H9 (cell line): ENCODE results near the gene DLX5. TPM values are rescaled to one million over a fixed set of nuclear protein-coding genes. Genes with fewer than 3 reads are reported as not detected.

Experiments
- DNase-seq: peaks from one replicate; pipeline ENCODE4 v3.0.0-alpha.2; 2017
- H2AFZ ChIP-seq: one replicate; pipeline ENCODE4 v1.6.1; 2013; ENCODE audit warnings: mild to moderate bottlenecking, low read length, control low read depth, moderate library complexity
- H2AK5ac ChIP-seq: 2 replicates; pipeline ENCODE4 v1.6.1; 2013; ENCODE audit warnings: low read length, control low read depth, mixed read lengths; ENCODE audit not compliant: insufficient read length
- H2BK120ac ChIP-seq: one replicate; pipeline ENCODE4 v1.6.1; 2013; ENCODE audit warnings: low read depth, mild to moderate bottlenecking, low read length, control low read depth, inconsistent platforms; ENCODE audit not compliant: poor library complexity, severe bottlenecking
- H2BK12ac ChIP-seq: 2 replicates; pipeline ENCODE4 v1.6.1; 2013; ENCODE audit warnings: low read length, control low read depth, mixed read lengths, low read depth; ENCODE audit not compliant: insufficient read length
- H2BK15ac ChIP-seq: 2 replicates; pipeline ENCODE4 v1.6.1; 2013; ENCODE audit warnings: low read depth, low read length, control low read depth
- H2BK20ac ChIP-seq: one replicate; pipeline ENCODE4 v1.6.1; 2013; ENCODE audit warnings: low read depth, mild to moderate bottlenecking, low read length, control low read depth, inconsistent platforms; ENCODE audit not compliant: poor library complexity, severe bottlenecking
- H2BK5ac ChIP-seq: 2 replicates; pipeline ENCODE4 v1.6.1; 2013; ENCODE audit warnings: low read length, control low read depth, mixed read lengths; ENCODE audit not compliant: insufficient read length
- H3K14ac ChIP-seq: 2 replicates; pipeline ENCODE4 v1.6.1; 2013; ENCODE audit warnings: low read length, control low read depth; ENCODE audit not compliant: insufficient read depth
- H3K18ac ChIP-seq: 2 replicates; pipeline ENCODE4 v1.6.1; 2013; ENCODE audit warnings: low read depth, mild to moderate bottlenecking, mixed read lengths, low read length, control low read depth; ENCODE audit not compliant: insufficient read length
- H3K23ac ChIP-seq: 2 replicates; pipeline ENCODE4 v1.6.1; 2013; ENCODE audit warnings: low read length, control low read depth, mixed read lengths, low read depth; ENCODE audit not compliant: insufficient read length
- H3K23me2 ChIP-seq: 2 replicates; pipeline ENCODE4 v1.6.1; 2013; ENCODE audit warnings: low read depth, mild to moderate bottlenecking, mixed read lengths, low read length, control low read depth; ENCODE audit not compliant: insufficient read length, poor library complexity, severe bottlenecking
- H3K27ac ChIP-seq: 2 replicates; pipeline ENCODE4 v1.5.1; 2013; ENCODE audit warnings: low read length, control low read depth, mixed read lengths, low read depth; ENCODE audit not compliant: insufficient read length
- H3K27me3 ChIP-seq: 2 replicates; pipeline ENCODE4 v1.6.1; 2013; ENCODE audit warnings: low read length, control low read depth, inconsistent platforms; ENCODE audit not compliant: insufficient read depth
- H3K4ac ChIP-seq: 2 replicates; pipeline ENCODE4 v1.6.1; 2013; ENCODE audit warnings: low read depth, mild to moderate bottlenecking, control low read depth, inconsistent platforms, low read length, moderate library complexity
- H3K4me1 ChIP-seq: 2 replicates; pipeline ENCODE4 v1.6.1; 2013; ENCODE audit warnings: low read length, control low read depth, inconsistent platforms; ENCODE audit not compliant: insufficient read depth
- H3K4me2 ChIP-seq: 2 replicates; pipeline ENCODE4 v1.6.1; 2013; ENCODE audit warnings: low read length, control low read depth, mixed read lengths; ENCODE audit not compliant: insufficient read length, insufficient read depth
- H3K56ac ChIP-seq: 2 replicates; pipeline ENCODE4 v1.6.1; 2013; ENCODE audit warnings: low read depth, mild to moderate bottlenecking, mixed read lengths, low read length, control low read depth; ENCODE audit not compliant: insufficient read length
- H3K79me1 ChIP-seq: 2 replicates; pipeline ENCODE4 v1.6.1; 2013; ENCODE audit warnings: low read depth, mild to moderate bottlenecking, moderate library complexity, low read length, control low read depth, inconsistent platforms; ENCODE audit not compliant: insufficient read depth, poor library complexity, severe bottlenecking
- H3K79me2 ChIP-seq: 2 replicates; pipeline ENCODE4 v1.6.1; 2013; ENCODE audit warnings: low read length, control low read depth, inconsistent platforms; ENCODE audit not compliant: insufficient read depth
- H3K9ac ChIP-seq: 2 replicates; pipeline ENCODE4 v1.6.1; 2013; ENCODE audit warnings: low read length, control low read depth, mixed read lengths; ENCODE audit not compliant: insufficient read length; ENCODE audit errors: extremely low read depth
- H3K9me3 ChIP-seq: one replicate; pipeline ENCODE4 v1.6.1; 2013; ENCODE audit warnings: low read depth, low read length, inconsistent platforms; ENCODE audit not compliant: control insufficient read depth
- H3T11ph ChIP-seq: one replicate; pipeline ENCODE4 v1.6.1; 2013; ENCODE audit warnings: mild to moderate bottlenecking, low read length, control low read depth, inconsistent platforms
- H4K20me1 ChIP-seq: one replicate; pipeline ENCODE4 v1.6.1; 2013; ENCODE audit not compliant: control insufficient read depth, insufficient read length, insufficient read depth
- H4K5ac ChIP-seq: 2 replicates; pipeline ENCODE4 v1.6.1; 2013; ENCODE audit warnings: low read depth, mild to moderate bottlenecking, mixed read lengths, low read length, control low read depth; ENCODE audit not compliant: insufficient read length
- H4K8ac ChIP-seq: replicated peaks from 2 replicates; pipeline ENCODE4 v1.6.1; 2013; ENCODE audit warnings: low read length, control low read depth, mixed read lengths, low read depth; ENCODE audit not compliant: insufficient read length
- H4K91ac ChIP-seq: 2 replicates; pipeline ENCODE4 v1.6.1; 2013; ENCODE audit warnings: low read depth, mild to moderate bottlenecking, moderate library complexity, mixed read lengths, low read length, control low read depth; ENCODE audit not compliant: insufficient read length
- H3K27ac Mint-ChIP-seq, 3 experiments: 2 replicates in 2 of 3; 3 replicates in 1 of 3; pipeline ENCODE4 v1.8.0; 2020 to 2021; ENCODE audit warnings: mixed read lengths in 3 of 3, mild to moderate bottlenecking in 1 of 3, moderate library complexity in 1 of 3
- H3K27me3 Mint-ChIP-seq: 2 replicates; pipeline ENCODE4 v1.8.0; 2021; ENCODE audit warnings: low read depth, mild to moderate bottlenecking, moderate library complexity, mixed read lengths
- H3K36me3 Mint-ChIP-seq, 3 experiments: 2 replicates in 2 of 3; 3 replicates in 1 of 3; pipeline ENCODE4 v1.8.0; 2020 to 2021; ENCODE audit warnings: low read depth in 3 of 3, mixed read lengths in 3 of 3; ENCODE audit not compliant: insufficient read depth in 1 of 3
- H3K4me1 Mint-ChIP-seq, 2 experiments: 2 replicates each; pipeline ENCODE4 v1.8.0; 2020; ENCODE audit warnings: mixed read lengths in 2 of 2
- H3K4me3 Mint-ChIP-seq, 2 experiments: 2 replicates in 1 of 2; 3 replicates in 1 of 2; pipeline ENCODE4 v1.8.0; 2020 to 2021; ENCODE audit warnings: mild to moderate bottlenecking in 2 of 2, mixed read lengths in 2 of 2, moderate library complexity in 1 of 2
- H3K9me3 Mint-ChIP-seq, 2 experiments: 2 replicates in 1 of 2; 3 replicates in 1 of 2; pipeline ENCODE4 v1.8.0; 2020; ENCODE audit warnings: mild to moderate bottlenecking in 2 of 2, mixed read lengths in 2 of 2, moderate library complexity in 1 of 2
- WGBS: extraction: QIAGEN DNeasy Blood & Tissue Kit; methylation state at CpG from one replicate; pipeline ENCODE4 v1.1.7; 2013; ENCODE audit warnings: missing lambda C conversion rate, low lambda C conversion rate, mixed read lengths; ENCODE audit not compliant: insufficient read length; ENCODE audit errors: extremely low coverage; 5-methylcytosine and 5-hydroxymethylcytosine counted together
- total RNA-seq: library from RNA; stranded (reverse); gene quantifications from 2 replicates; pipeline ENCODE4 v1.2.1, GENCODE V29; 2021
- TF ChIP-seq, protein P1 (sequence below): fragments of 200-600 bp; sonication (generic); conservative IDR thresholded peaks from 3 replicates; pipeline ENCODE4 v1.8.0; 2021; ENCODE audit warnings: antibody characterized with exemption, mild to moderate bottlenecking

DLX5 gene
- total RNA-seq, 1 experiment from 2014 or later: 0.22 TPM

DNA sequence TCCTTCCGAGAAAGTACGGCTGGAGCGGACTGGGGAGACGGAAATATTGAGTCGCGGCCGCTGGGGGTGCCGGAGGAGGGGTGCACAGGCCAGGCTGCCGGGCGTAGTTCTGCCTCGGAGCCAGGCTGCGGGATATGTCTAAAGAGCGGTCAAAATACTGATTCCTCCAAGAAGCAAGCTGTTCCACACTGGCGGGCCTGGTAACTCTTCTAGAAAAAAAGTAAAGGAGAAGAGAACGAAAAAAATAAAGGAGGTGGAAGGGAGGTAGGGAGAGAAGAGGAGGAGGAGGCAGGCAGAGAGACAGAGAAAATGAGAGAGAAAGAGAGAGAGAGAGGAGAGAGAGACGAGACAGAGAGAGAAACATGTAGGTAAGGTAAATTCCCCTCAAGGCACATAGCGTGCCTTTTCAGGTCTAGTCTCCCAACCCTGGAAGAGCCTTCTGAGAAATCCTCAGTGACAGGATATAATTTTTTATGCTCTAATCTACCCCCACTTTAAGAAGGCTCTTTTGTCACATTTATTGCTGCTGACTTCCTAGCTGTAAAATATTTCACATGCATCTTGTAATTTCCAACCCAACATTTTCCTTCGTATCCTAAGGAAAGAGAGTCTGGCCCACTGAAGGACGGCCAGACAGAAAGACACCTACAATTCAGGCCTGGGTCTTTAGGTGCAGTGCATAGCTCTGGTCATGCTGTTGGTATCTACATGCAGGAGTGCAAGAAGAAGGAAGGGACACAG, 5.7 kb downstream of the DLX5 start:
- H3K4me1 ChIP-seq: no peaks in the 10 kb centered on the region
- no peak overlapping the region for H3K18ac ChIP-seq
- H2BK20ac ChIP-seq: no peak overlapping the region
- TF ChIP-seq, protein P1, sequence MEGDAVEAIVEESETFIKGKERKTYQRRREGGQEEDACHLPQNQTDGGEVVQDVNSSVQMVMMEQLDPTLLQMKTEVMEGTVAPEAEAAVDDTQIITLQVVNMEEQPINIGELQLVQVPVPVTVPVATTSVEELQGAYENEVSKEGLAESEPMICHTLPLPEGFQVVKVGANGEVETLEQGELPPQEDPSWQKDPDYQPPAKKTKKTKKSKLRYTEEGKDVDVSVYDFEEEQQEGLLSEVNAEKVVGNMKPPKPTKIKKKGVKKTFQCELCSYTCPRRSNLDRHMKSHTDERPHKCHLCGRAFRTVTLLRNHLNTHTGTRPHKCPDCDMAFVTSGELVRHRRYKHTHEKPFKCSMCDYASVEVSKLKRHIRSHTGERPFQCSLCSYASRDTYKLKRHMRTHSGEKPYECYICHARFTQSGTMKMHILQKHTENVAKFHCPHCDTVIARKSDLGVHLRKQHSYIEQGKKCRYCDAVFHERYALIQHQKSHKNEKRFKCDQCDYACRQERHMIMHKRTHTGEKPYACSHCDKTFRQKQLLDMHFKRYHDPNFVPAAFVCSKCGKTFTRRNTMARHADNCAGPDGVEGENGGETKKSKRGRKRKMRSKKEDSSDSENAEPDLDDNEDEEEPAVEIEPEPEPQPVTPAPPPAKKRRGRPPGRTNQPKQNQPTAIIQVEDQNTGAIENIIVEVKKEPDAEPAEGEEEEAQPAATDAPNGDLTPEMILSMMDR: no peak
- no peak overlapping the region for H3K23ac ChIP-seq
- peaks cover 3% of the 10 kb centered on the region for H4K20me1 ChIP-seq
- H3K23me2 ChIP-seq: peaks cover 5% of the 10 kb centered on the region
- H3T11ph ChIP-seq: no peak overlapping the region
- peaks cover 100% of the 10 kb centered on the region for H3K27me3 Mint-ChIP-seq
- H3K79me1 ChIP-seq: no peaks in the 10 kb centered on the region
- no peak overlapping the region for H4K8ac ChIP-seq
- no peak overlapping the region for H4K5ac ChIP-seq
- peaks cover 41 to 64% of the 10 kb centered on the region in 2 experiments for H3K4me1 Mint-ChIP-seq
- H3K9me3 ChIP-seq: no peaks in the 10 kb centered on the region
- H2AK5ac ChIP-seq: no peak overlapping the region
- no peak overlapping the region for H3K4me2 ChIP-seq
- peaks cover 5 to 19% of the 10 kb centered on the region in 2 experiments for H3K9me3 Mint-ChIP-seq
- no peaks in the 10 kb centered on the region; a peak in 1 of 7 replicates for H3K36me3 Mint-ChIP-seq
- no peak overlapping the region for H2AFZ ChIP-seq
- H3K14ac ChIP-seq: no peak overlapping the region
- no peak overlapping the region for H2BK15ac ChIP-seq
- no peak overlapping the region for H2BK120ac ChIP-seq
- H4K91ac ChIP-seq: no peak overlapping the region
- H3K79me2 ChIP-seq: no peaks in the 10 kb centered on the region
- no peak overlapping the region for H3K56ac ChIP-seq
- H3K27ac ChIP-seq: no peak overlapping the region
- no CpG with 5 or more reads among the region's 19 CpGs for WGBS
- peak overlapping the region in 1 of 2 experiments; percentile 42; a peak in 2 of 5 replicates for H3K4me3 Mint-ChIP-seq
- peaks cover 98% of the 10 kb centered on the region for H3K27me3 ChIP-seq
- H3K27ac Mint-ChIP-seq: no peak overlapping the region
- no peak overlapping the region for H2BK5ac ChIP-seq
- H3K4ac ChIP-seq: no peak overlapping the region
- H2BK12ac ChIP-seq: no peak overlapping the region
- no peak for DNase-seq
- H3K9ac ChIP-seq: no peak overlapping the region
